Peyer's patch (tissue), 4 donors: ENCODE data around the gene SETD6. TPM values are rescaled to one million over a fixed set of nuclear protein-coding genes. Genes with fewer than 3 reads are reported as not detected.

ENCODE experiments used
- DNase-seq, 3 donors: peaks; one replicate each; pipeline ENCODE4 v3.0.0-alpha.2; 2017 to 2019
- H3K27ac ChIP-seq, 4 donors: fragments of 200-600 bp; sonication (generic); one replicate each; pipeline ENCODE4 v1.5.1; 2016 to 2019
- H3K27me3 ChIP-seq, 2 donors: fragments of 200-600 bp; sonication (generic); one replicate each; pipeline ENCODE4 v1.5.1; 2019
- H3K36me3 ChIP-seq, 3 donors: fragments of 200-600 bp; sonication (generic); one replicate each; pipeline ENCODE4 v1.5.1; 2016 to 2019
- H3K4me1 ChIP-seq, 4 donors: fragments of 200-600 bp; sonication (generic); one replicate each; pipeline ENCODE4 v1.5.1; 2016 to 2019
- H3K4me3 ChIP-seq, 4 donors: fragments of 200-600 bp; sonication (generic); 1 replicate in 3 of 4; 2 replicates in 1 of 4; pipeline ENCODE4 v1.5.1; 2016 to 2019; ENCODE audit warnings: mild to moderate bottlenecking in 1 of 4
- H3K9me3 ChIP-seq, 4 donors: fragments of 200-600 bp; sonication (generic); one replicate each; pipeline ENCODE4 v1.5.1; 2016 to 2019; ENCODE audit warnings: mild to moderate bottlenecking in 1 of 4
- POLR2A ChIP-seq, 2 donors: fragments of 450-650 bp; IDR thresholded peaks; one replicate each; pipeline ENCODE4 v1.5.1; 2017; ENCODE audit warnings: antibody characterized with exemption in 2 of 2, mild to moderate bottlenecking in 2 of 2, moderate library complexity in 2 of 2
- total RNA-seq, 4 donors: library from RNA; depleted of rRNA; stranded (reverse); fragments of >200 nt; gene quantifications; one replicate each; pipeline ENCODE4 v1.1.0, GENCODE V29; 2016
- TF ChIP-seq, protein P1 (sequence below), 6 experiments: fragments of 450-650 bp in 4 of 6; fragments of 200-600 bp in 2 of 6; sonication (generic) in 1 of 6; IDR thresholded peaks; one replicate each; pipeline ENCODE4 v1.5.1; 2017 to 2019; ENCODE audit warnings: antibody characterized with exemption in 6 of 6, mild to moderate bottlenecking in 3 of 6, moderate library complexity in 1 of 6

SETD6 gene
- total RNA-seq, 4 donors from 2014 or later: 27.3 to 60.5 (median 34.4) TPM

DNA sequence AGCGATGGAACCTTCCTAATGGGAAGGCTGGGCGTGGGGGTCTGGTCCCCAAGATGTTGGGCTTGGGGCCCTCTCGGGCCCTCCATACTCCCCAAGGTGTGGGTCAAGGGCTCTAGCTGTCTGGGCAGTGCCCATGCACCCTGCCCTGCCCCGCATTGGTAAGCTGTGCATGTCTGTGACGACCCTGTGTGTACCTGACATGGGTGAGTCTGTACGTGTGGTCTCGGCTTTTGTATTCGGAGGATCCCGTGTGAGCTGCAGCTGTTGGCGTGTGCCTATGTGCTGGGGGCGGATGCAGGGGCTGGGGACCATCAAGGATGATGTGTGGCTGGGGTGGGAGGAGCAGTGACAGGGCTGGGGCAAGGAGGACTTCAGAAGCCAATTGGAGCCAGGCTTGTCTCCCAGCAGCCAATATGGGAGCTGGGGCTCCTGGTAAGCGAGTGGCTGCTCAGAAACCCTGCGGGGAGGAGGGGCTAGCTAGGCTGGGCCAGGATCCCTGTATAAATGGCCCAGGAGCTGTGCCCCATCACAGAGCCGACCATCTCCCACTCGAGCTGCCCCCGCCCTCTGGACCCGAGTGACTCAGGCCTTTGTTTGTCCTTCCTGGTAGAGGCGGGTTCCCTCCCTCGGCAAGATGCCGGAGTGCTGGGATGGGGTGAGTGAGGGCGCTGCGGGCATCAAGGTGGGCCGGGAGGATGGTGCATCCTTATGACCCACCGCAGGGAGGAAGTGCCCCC is 15.5 kb upstream of the SETD6 start, which contains the start of gene NDRG4:
TSS of gene NDRG4 (plus strand) at position 529 of the 737 bp plus-strand sequence. CDS start at position 635, 106 bp downstream.
- peaks cover 0 to 20% (median 12%) of the 10 kb centered on the region in 4 donors for H3K4me1 ChIP-seq
- H3K36me3 ChIP-seq: no peaks in the 10 kb centered on the region
- H3K27ac ChIP-seq: no peak within 1 kb of the TSS
- TF ChIP-seq, protein P1, sequence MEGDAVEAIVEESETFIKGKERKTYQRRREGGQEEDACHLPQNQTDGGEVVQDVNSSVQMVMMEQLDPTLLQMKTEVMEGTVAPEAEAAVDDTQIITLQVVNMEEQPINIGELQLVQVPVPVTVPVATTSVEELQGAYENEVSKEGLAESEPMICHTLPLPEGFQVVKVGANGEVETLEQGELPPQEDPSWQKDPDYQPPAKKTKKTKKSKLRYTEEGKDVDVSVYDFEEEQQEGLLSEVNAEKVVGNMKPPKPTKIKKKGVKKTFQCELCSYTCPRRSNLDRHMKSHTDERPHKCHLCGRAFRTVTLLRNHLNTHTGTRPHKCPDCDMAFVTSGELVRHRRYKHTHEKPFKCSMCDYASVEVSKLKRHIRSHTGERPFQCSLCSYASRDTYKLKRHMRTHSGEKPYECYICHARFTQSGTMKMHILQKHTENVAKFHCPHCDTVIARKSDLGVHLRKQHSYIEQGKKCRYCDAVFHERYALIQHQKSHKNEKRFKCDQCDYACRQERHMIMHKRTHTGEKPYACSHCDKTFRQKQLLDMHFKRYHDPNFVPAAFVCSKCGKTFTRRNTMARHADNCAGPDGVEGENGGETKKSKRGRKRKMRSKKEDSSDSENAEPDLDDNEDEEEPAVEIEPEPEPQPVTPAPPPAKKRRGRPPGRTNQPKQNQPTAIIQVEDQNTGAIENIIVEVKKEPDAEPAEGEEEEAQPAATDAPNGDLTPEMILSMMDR (IDR thresholded peaks at IDR 0.05): no peak
- no peak for TF ChIP-seq POLR2A (IDR thresholded peaks at IDR 0.05)
- H3K4me3 ChIP-seq: peak within 1 kb of the TSS; percentile 29 to 51 (median 32)
- DNase-seq: peak; percentile 31 to 58 (median 58)
- peaks cover 0 to 9% of the 10 kb centered on the region in 2 donors for H3K27me3 ChIP-seq
- no peaks in the 10 kb centered on the region for H3K9me3 ChIP-seq

DNA sequence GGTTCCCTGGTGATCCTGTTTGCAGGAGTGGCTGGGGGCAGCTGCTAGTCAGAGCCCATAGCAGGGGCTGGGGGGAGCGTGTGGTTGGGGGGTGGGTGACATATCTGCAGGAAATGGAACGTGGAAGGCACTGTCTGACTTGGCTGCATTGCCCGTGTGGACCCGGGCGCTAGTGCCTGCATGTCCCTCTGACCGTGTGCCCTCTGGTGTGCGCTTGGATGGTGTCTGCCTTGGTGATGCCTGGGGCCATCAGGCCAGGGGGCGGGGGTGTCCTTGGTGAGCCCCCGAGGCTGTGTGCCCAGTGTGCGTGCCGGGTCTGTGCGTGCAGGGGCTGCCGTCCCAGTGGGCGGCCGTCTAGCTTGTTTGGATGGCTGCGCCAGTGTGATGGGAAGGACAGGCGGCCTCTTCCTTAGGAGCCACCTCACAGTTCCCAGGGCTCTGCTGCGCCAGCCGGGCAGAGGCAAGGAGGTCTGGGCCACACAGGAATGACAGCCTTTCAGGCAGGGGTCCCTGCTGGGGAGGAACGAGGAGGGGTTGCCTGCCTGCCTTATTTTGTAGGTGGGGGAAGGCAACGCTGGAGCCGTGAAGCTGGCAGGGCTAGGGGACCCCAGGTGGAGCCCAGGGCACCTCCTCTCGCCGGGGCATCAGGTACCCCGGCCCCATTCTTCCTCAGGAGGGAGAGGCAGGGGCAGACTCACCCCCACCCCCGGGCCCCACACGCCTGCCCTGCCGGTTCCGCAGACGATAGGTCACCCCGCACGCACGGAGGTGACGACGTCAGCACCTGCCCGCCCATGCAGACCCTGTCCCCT is 14.7 kb upstream of the SETD6 start:
- no peak overlapping the region for H3K27ac ChIP-seq
- peaks cover 0 to 20% (median 12%) of the 10 kb centered on the region in 4 donors for H3K4me1 ChIP-seq
- H3K36me3 ChIP-seq: no peaks in the 10 kb centered on the region
- H3K9me3 ChIP-seq: no peaks in the 10 kb centered on the region
- DNase-seq: no peak
- peaks cover 0 to 9% of the 10 kb centered on the region in 2 donors for H3K27me3 ChIP-seq
- TF ChIP-seq, protein P1 (IDR thresholded peaks at IDR 0.05): no peak
- TF ChIP-seq POLR2A (IDR thresholded peaks at IDR 0.05): no peak
- peak overlapping the region; percentile 29 to 51 (median 32) for H3K4me3 ChIP-seq

DNA sequence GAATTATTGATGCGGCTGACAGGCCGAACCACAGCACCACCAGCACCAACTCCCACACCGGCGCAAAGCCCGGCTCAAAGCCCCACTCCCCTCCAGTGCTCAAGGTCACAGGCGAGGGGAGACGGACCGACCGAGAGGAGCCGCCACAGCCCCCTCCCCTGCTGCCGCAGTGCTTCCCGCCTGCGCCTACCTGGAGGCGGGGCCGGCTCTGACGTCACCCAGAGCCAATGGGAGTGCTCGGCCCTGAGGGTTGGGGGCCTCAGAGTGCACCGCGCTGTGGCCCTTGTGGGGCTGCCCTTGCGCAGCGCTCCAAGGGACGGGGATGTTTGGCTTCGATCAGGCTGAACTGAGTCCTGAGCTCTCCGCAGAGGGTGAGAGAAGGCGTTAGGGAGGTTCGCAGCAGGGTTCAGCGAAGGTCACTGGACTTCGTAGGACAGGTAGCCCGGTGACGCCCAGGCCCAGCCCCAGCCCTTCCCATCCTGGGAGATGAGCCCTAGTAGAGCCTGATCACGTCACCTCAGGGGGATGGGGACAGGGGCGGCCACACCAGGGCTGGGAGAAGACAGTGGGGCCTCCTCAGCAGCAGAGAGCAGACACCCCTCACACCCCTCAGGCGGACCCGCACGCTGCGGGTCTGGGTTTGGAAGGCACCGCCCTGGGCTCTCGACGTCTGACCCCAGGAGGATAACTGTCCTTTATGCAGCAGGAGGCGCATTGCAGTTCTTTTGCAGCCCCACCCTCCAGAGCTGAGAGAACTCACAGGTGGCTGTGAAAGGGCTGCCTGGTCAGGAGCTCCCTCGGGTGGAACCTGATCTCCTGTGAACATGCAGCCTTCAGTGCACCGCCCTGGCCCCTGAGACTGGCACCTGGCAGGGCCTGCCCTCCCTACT is 13.8 kb upstream of the SETD6 start:
- peaks cover 0 to 20% (median 12%) of the 10 kb centered on the region in 4 donors for H3K4me1 ChIP-seq
- no peaks in the 10 kb centered on the region for H3K36me3 ChIP-seq
- TF ChIP-seq, protein P1 (IDR thresholded peaks at IDR 0.05): no peak
- TF ChIP-seq POLR2A (IDR thresholded peaks at IDR 0.05): no peak
- no peak overlapping the region for H3K27ac ChIP-seq
- no peaks in the 10 kb centered on the region for H3K9me3 ChIP-seq
- peak; percentile 41 to 61 (median 59) for DNase-seq
- H3K4me3 ChIP-seq: peak overlapping the region; percentile 29 to 51 (median 32)
- peaks cover 0 to 9% of the 10 kb centered on the region in 2 donors for H3K27me3 ChIP-seq

DNA sequence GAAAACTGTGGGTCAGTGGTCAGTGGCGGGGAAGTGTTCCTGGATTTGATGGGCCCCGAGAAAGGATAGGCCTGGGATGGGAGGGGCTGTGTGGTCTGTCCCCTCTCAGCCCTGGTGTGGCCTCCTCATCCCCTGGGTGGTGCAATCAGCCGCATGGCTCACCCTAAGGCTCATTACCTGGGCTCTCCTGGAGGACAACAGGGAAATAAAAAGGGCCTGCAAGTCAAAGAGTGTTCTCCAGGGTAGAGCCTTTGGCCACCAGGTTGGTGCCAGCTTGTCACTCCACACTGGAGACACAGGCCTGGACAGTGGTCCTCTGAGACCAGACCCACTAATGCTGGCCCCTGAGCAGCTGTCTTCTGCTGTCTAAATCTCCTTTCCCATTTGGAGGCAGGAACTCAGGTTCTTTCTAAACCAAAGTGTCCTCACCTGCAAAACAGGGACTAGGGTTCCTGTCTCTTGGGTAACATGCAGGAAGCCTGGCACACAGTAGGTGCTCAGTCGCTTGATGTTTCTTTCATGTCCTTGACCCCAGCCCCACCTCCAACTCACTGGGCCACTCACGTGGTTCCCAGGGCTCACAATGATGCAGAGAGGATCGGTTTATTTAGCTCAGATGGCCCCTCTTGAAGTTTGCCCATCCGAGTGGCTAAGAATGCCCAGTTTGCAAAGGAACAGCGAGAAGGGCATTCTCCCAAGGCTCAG is 12.9 kb upstream of the SETD6 start:
- H3K27ac ChIP-seq: no peak overlapping the region
- H3K4me3 ChIP-seq: no peak overlapping the region
- no peaks in the 10 kb centered on the region for H3K9me3 ChIP-seq
- H3K4me1 ChIP-seq: peaks cover 0 to 20% (median 12%) of the 10 kb centered on the region in 4 donors
- DNase-seq: peak in 1 of 3 donors; percentile 26
- H3K36me3 ChIP-seq: no peaks in the 10 kb centered on the region
- TF ChIP-seq, protein P1 (IDR thresholded peaks at IDR 0.05): no peak
- TF ChIP-seq POLR2A (IDR thresholded peaks at IDR 0.05): no peak
- H3K27me3 ChIP-seq: peaks cover 0 to 9% of the 10 kb centered on the region in 2 donors
